HG03064 (cell line): ENCODE data around the gene LRIT1.
"Not testable (repeated sequence)": the region's sequence is repeated elsewhere in the genome, so short reads cannot be mapped to it uniquely, and the experiment has no call there.

Source experiments
- ATAC-seq: cut with Tn5 transposase; IDR thresholded peaks from one replicate; pipeline ENCODE4 v1.9.1; 2021; ENCODE audit warnings: low read depth; ENCODE audit not compliant: unreplicated experiment

Gene LRIT1

GRCh38 chr10:84241185-84241790 is at the start of gene LRIT1:
Gene LRIT1, minus strand, starts transcription at chr10:84241546. Its CDS starts 107 bp downstream, at chr10:84241439.
- no peak for ATAC-seq

- no peak for ATAC-seq
These were observed 48.9 kb upstream of the LRIT1 start for GRCh38 chr10:84290235-84290634.

- ATAC-seq: no peak
These were observed 48.3 kb upstream of the LRIT1 start for GRCh38 chr10:84289521-84290200.

- no peak for ATAC-seq
These were observed 46.8 kb upstream of the LRIT1 start for GRCh38 chr10:84288151-84288550.

- no peak for ATAC-seq
These were observed 45.3 kb upstream of the LRIT1 start for GRCh38 chr10:84286695-84287094.

GRCh38 chr10:84279876-84280475 is 38.6 kb upstream of the LRIT1 start:
- ATAC-seq: not testable (repeated sequence)

GRCh38 chr10:84270708-84271107 is 29.4 kb upstream of the LRIT1 start:
- ATAC-seq: no peak

- ATAC-seq: no peak
These were observed 28.4 kb upstream of the LRIT1 start for GRCh38 chr10:84269773-84270172.

GRCh38 chr10:84269162-84269561 is 27.8 kb upstream of the LRIT1 start:
- ATAC-seq: no peak

- ATAC-seq: no peak
These were observed 26.3 kb upstream of the LRIT1 start for GRCh38 chr10:84267503-84268126.

- ATAC-seq: no peak
These were observed 24.1 kb upstream of the LRIT1 start for GRCh38 chr10:84265418-84265817.

- ATAC-seq: peak; percentile 96
These were observed 23.3 kb upstream of the LRIT1 start for GRCh38 chr10:84264611-84265141.

- no peak for ATAC-seq
These were observed 22.4 kb upstream of the LRIT1 start for GRCh38 chr10:84263716-84264115.

- no peak for ATAC-seq
These were observed 21.0 kb upstream of the LRIT1 start for GRCh38 chr10:84262190-84262956.

- no peak for ATAC-seq
These were observed 20.0 kb upstream of the LRIT1 start for GRCh38 chr10:84261236-84261915.

- ATAC-seq: no peak
These were observed 16.8 kb upstream of the LRIT1 start for GRCh38 chr10:84258034-84258695.

- ATAC-seq: no peak
These were observed 16.1 kb upstream of the LRIT1 start for GRCh38 chr10:84257343-84258020.

GRCh38 chr10:84256510-84257342 is 15.4 kb upstream of the LRIT1 start:
- no peak for ATAC-seq
